HEK293T (cell line): Measurements from ENCODE around the gene MBOAT1.

Source experiments
- BHLHE40 ChIP-seq: fragments of 450-650 bp; IDR thresholded peaks from 2 replicates; pipeline ENCODE4 v1.6.1; 2016; ENCODE audit warnings: mild to moderate bottlenecking, moderate library complexity, borderline replicate concordance
- ELF4 ChIP-seq: fragments of 450-650 bp; IDR thresholded peaks from 2 replicates; pipeline ENCODE4 v1.6.1; 2017; ENCODE audit warnings: antibody characterized with exemption
- FOXA1 ChIP-seq: fragments of 450-650 bp; IDR thresholded peaks from 2 replicates; pipeline ENCODE4 v1.6.1; 2016; ENCODE audit warnings: mild to moderate bottlenecking
- SUZ12 ChIP-seq: fragments of 450-650 bp; IDR thresholded peaks from 2 replicates; pipeline ENCODE4 v1.6.1; 2016; ENCODE audit warnings: mild to moderate bottlenecking
- TARDBP ChIP-seq: fragments of 450-650 bp; IDR thresholded peaks from 2 replicates; pipeline ENCODE4 v1.6.1; 2016
- ZNF384 ChIP-seq: fragments of 450-650 bp; IDR thresholded peaks from 2 replicates; pipeline ENCODE4 v1.6.1; 2016

DNA sequence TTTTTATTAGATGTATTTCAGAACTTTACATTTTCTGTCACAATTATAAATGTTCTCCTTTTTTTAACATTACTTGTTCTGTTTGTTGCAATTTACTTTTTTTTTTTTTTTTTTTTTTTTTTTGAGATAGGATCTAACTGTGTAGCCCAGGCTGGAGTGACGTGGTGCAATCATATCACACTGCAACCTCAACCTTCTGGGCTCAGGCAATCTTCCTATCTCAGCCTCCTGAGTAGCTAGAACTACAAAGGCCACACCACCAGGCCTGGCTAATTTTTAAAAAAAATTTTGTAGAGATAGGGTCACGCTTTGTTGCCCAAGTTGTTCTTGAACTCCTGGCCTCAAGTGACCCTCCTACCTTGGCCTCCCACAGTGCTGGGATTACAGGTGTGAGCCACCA lies 15.1 kb upstream of the MBOAT1 start:
- TF ChIP-seq BHLHE40 (no peak), ELF4 (no peak), FOXA1 (no peak), SUZ12 (no peak), TARDBP (no peak), ZNF384 (no peak)
